K562 (cell line): Measurements from ENCODE around the gene SLAMF7. TPM values are rescaled to one million over a fixed set of nuclear protein-coding genes. Genes with fewer than 3 reads are reported as not detected.

Source experiments
- ATAC-seq: fragments of 200-7000 bp; cut with Tn5 transposase; 3 replicates; pipeline ENCODE4 v1.9.1; 2020; ENCODE audit warnings: moderate library complexity
- BruUV-seq: library from RNA; stranded (reverse); fragments of 400-500 nt; replicated peaks from 2 replicates; lab custom pipeline; 2021; lab: Mats Ljungman, UMichigan
- CTCF ChIA-PET: fragments of 300-600 bp; formaldehyde crosslinking; extraction: SDS; loops from one replicate; lab custom pipeline; 2021; ENCODE audit warnings: low intra/inter-chr PET ratio; lab: Yijun Ruan, JAX
- POLR2A ChIA-PET: fragments of 300-600, 350-650 bp; sonication (Branson Sonifier 250); formaldehyde crosslinking; extraction: SDS; loops from one replicate; lab custom pipeline; 2021; ENCODE audit warnings: antibody characterized with exemption, inconsistent platforms; lab: Yijun Ruan, JAX
- DNase-seq, 4 experiments: peaks; one replicate each; pipeline versions ENCODE4 v3.0.0 to v3.0.0-alpha.2; 2011 to 2018; ENCODE audit warnings: low spot score in 3 of 4, mixed read lengths in 3 of 4; ENCODE audit errors: extremely low read depth in 1 of 4
- FAIRE-seq: peaks from 2 replicates; lab custom pipeline; 2011; peaks lifted over from hg19 to GRCh38; lab: Jason Lieb, UNC
- H2AFZ ChIP-seq: 2 replicates; pipeline ENCODE4 v1.6.0; 2011; ENCODE audit warnings: low read depth, low read length, control low read depth, inconsistent platforms
- H3K27ac ChIP-seq: fragments of 200-600 bp; 3 replicates; pipeline ENCODE4 v1.8.0; 2011; ENCODE audit warnings: low read depth, mild to moderate bottlenecking, control low read depth, inconsistent platforms, low read length, moderate library complexity, mixed read lengths; ENCODE audit errors: extremely low read depth
- H3K27me3 ChIP-seq, 2 experiments: fragments of 300-600 bp in 1 of 2; 2 replicates in 1 of 2; 3 replicates in 1 of 2; pipeline versions ENCODE4 v1.6.0 to v1.8.0; 2011; ENCODE audit warnings: inconsistent platforms in 2 of 2, low read length in 2 of 2, mild to moderate bottlenecking in 1 of 2, mixed read lengths in 1 of 2, moderate library complexity in 1 of 2; ENCODE audit not compliant: control insufficient read depth in 2 of 2, insufficient read depth in 2 of 2
- H3K36me3 ChIP-seq: fragments of 300-600 bp; 3 replicates; pipeline ENCODE4 v1.8.0; 2011; ENCODE audit warnings: mild to moderate bottlenecking, low read length, inconsistent platforms; ENCODE audit not compliant: control insufficient read depth, insufficient read depth
- H3K4me1 ChIP-seq, 2 experiments: fragments of 200-600 bp in 1 of 2; replicated peaks in 1 of 2; 2 replicates in 1 of 2; 3 replicates in 1 of 2; pipeline versions ENCODE4 v1.5.1 to v1.8.0; 2011; ENCODE audit warnings: inconsistent platforms in 2 of 2, low read length in 2 of 2, mild to moderate bottlenecking in 1 of 2, mixed read lengths in 1 of 2, moderate library complexity in 1 of 2; ENCODE audit not compliant: control insufficient read depth in 2 of 2, insufficient read depth in 2 of 2
- H3K4me2 ChIP-seq: 2 replicates; pipeline ENCODE4 v1.6.1; 2011; ENCODE audit warnings: low read length, control low read depth, inconsistent platforms, mixed read lengths; ENCODE audit not compliant: insufficient read depth
- H3K4me3 ChIP-seq: fragments of 200-600 bp; sonication (generic), shearing (Covaris generic); 2 replicates; pipeline ENCODE4 v1.5.1; 2016; ENCODE audit warnings: control low read depth, inconsistent platforms
- H3K79me2 ChIP-seq: fragments of 200-600 bp; 3 replicates; pipeline ENCODE4 v1.8.0; 2011; ENCODE audit warnings: low read length, inconsistent platforms; ENCODE audit not compliant: control insufficient read depth, insufficient read depth
- H3K9ac ChIP-seq, 2 experiments: 2 replicates each; pipeline versions ENCODE4 v1.6.0 to v1.6.1; 2011; ENCODE audit warnings: low read depth in 2 of 2, low read length in 2 of 2, control low read depth in 1 of 2, inconsistent platforms in 1 of 2, mild to moderate bottlenecking in 1 of 2, mixed read lengths in 1 of 2; ENCODE audit not compliant: insufficient read depth in 1 of 2
- H3K9me1 ChIP-seq: one replicate; pipeline ENCODE4 v1.6.0; 2011; ENCODE audit warnings: inconsistent platforms, mild to moderate bottlenecking, low read length, moderate library complexity; ENCODE audit not compliant: control insufficient read depth, insufficient read depth
- H3K9me3 ChIP-seq: replicated peaks from 2 replicates; pipeline ENCODE4 v1.5.1; 2011; ENCODE audit warnings: low read depth, low read length, inconsistent platforms; ENCODE audit not compliant: control insufficient read depth, insufficient read depth
- H4K20me1 ChIP-seq: replicated peaks from 2 replicates; pipeline ENCODE4 v1.6.1; 2011; ENCODE audit warnings: low read length, inconsistent platforms, mixed read lengths; ENCODE audit not compliant: control insufficient read depth, insufficient read depth
- DEAF1 ChIP-seq: fragments of 450-650 bp; formaldehyde crosslinking; IDR thresholded peaks from 2 replicates; pipeline ENCODE4 v1.4.0; 2020; ENCODE audit warnings: mild to moderate bottlenecking, moderate library complexity
- LCOR ChIP-seq: sonication (generic); formaldehyde crosslinking; IDR thresholded peaks from 2 replicates; pipeline ENCODE4 v1.8.0; 2022; ENCODE audit warnings: mild to moderate bottlenecking, missing genetic modification reagents
- MTA3 ChIP-seq: fragments of 450-650 bp; formaldehyde crosslinking; IDR thresholded peaks from 2 replicates; pipeline ENCODE4 v1.6.1; 2017; ENCODE audit warnings: mild to moderate bottlenecking, borderline replicate concordance
- NFRKB ChIP-seq: fragments of 450-650 bp; IDR thresholded peaks from 2 replicates; pipeline ENCODE4 v1.6.1; 2016; ENCODE audit warnings: low read depth
- OTX1 ChIP-seq: fragments of 450-650 bp; formaldehyde crosslinking; IDR thresholded peaks from 2 replicates; pipeline ENCODE4 v1.4.0; 2022; ENCODE audit warnings: mild to moderate bottlenecking
- XRCC4 ChIP-seq: IDR thresholded peaks from one replicate; pipeline ENCODE4 v1.6.1; 2011; ENCODE audit not compliant: insufficient read depth, insufficient read length; ENCODE audit errors: extremely low read depth
- ZNF23 ChIP-seq: fragments of 250-450 bp; sonication (Bioruptor Pico); IDR thresholded peaks from 2 replicates; pipeline ENCODE4 v1.4.0; 2020; ENCODE audit warnings: mild to moderate bottlenecking
- ZNF57 ChIP-seq: fragments of 450-650 bp; formaldehyde crosslinking; IDR thresholded peaks from 2 replicates; pipeline ENCODE4 v1.4.0; 2020; ENCODE audit warnings: mild to moderate bottlenecking, moderate library complexity
- ZNF668 ChIP-seq: fragments of 250-450 bp; sonication (Bioruptor Pico); IDR thresholded peaks from 2 replicates; pipeline ENCODE4 v1.8.0; 2022; ENCODE audit warnings: mild to moderate bottlenecking, inconsistent platforms
- WGBS: fragments of 100-300 bp; shearing (Covaris generic); methylation state at CpG from one replicate; pipeline ENCODE4 v1.1.6; 2016; ENCODE audit warnings: low coverage, mixed read lengths; ENCODE audit not compliant: insufficient coverage; ENCODE audit errors: missing lambda C conversion rate; 5-methylcytosine and 5-hydroxymethylcytosine counted together
- in situ Hi-C: fragments of 300-500 bp; cut with MboI; formaldehyde crosslinking; loops from 4 replicates; pipeline ENCODE4 v1.15.0; 2018; ENCODE audit warnings: inconsistent platforms, mixed read lengths
- intact Hi-C: fragments of 100-400 bp; cut with micrococcal nuclease; formaldehyde crosslinking; loops from 2 replicates; pipeline ENCODE4 v1.14.2; 2022
- polyA plus RNA-seq, 8 experiments: library from polyadenylated mRNA; depleted of rRNA in 4 of 8; stranded (reverse) in 5 of 8; unstranded in 3 of 8; fragments of >200 nt; fragmentation: Nextera tagmentation in 2 of 8; fragmentation: Illumina TruSeq in 1 of 8; extraction: Ambion mirVana in 2 of 8; extraction: Trizol in 1 of 8; gene quantifications; 2 replicates each; pipeline versions ENCODE4 v1.2.1 to v1.2.3, GENCODE V29; 2011 to 2014; ENCODE audit warnings: inconsistent platforms in 1 of 8, missing spikeins in 1 of 8
- total RNA-seq, 7 experiments: library from RNA; depleted of rRNA in 6 of 7; stranded (reverse); fragments of >200 nt in 6 of 7; fragmentation: Illumina TruSeq in 2 of 7; extraction: Trizol in 2 of 7; gene quantifications; 2 replicates each; pipeline versions ENCODE4 v1.2.1 to v1.2.3, GENCODE V29; 2011 to 2021; ENCODE audit warnings: low replicate concordance in 1 of 7
- TF ChIP-seq, protein P1 (sequence below): fragments of 250-450 bp; sonication (Bioruptor Pico); IDR thresholded peaks from 2 replicates; pipeline ENCODE4 v1.5.0; 2021
- TF ChIP-seq, protein P2 (sequence below): fragments of 450-650 bp; IDR thresholded peaks from 2 replicates; pipeline ENCODE4 v1.6.1; 2016; ENCODE audit warnings: antibody characterized with exemption

Gene SLAMF7
- total and polyA plus RNA-seq, 9 of the 15 experiments (the other 6 are each of a cell fraction or from before 2014, with no cell fraction given), result 0.11 to 1.2 (median 0.22) TPM; not detected in 2

GRCh38 chr1:160710517-160711252 is 28.4 kb upstream of the SLAMF7 start:
- Histone ChIP-seq H3K9me3 (no peaks in the 10 kb centered on the region), H3K4me3 (no peak overlapping the region), H3K4me2 (no peak overlapping the region), H3K79me2 (no peaks in the 10 kb centered on the region), H3K36me3 (no peaks in the 10 kb centered on the region), H3K9me1 (no peaks in the 10 kb centered on the region), H3K4me1 (no peaks in the 10 kb centered on the region; a peak in 1 of 5 replicates), H2AFZ (no peak overlapping the region), H4K20me1 (no peaks in the 10 kb centered on the region), H3K27ac (no peak overlapping the region), H3K9ac (no peak overlapping the region), H3K27me3 (peaks cover 17 to 20% of the 10 kb centered on the region in 2 experiments; a peak in 4 of 5 replicates)
- ATAC-seq, result no peak
- CTCF ChIA-PET, result no interaction called here
- WGBS, result 3% methylated on average over 4 of the region's 4 CpGs
- in situ Hi-C loops, result no loop called here
- TF ChIP-seq LCOR (CRISPR knock-in tag) (no peak), NFRKB (no peak)
- DNase-seq, result no peak
- POLR2A ChIA-PET, result interaction anchor here (0.5 to 0.9 kb wide), 2 partner anchors 15 to 386 kb away, joined by 3 to 5 read pairs; no protein-coding TSS in a partner anchor
- intact Hi-C loops, result no loop called here
- no peak for FAIRE-seq
- BruUV-seq, result no TSS peak

DNA sequence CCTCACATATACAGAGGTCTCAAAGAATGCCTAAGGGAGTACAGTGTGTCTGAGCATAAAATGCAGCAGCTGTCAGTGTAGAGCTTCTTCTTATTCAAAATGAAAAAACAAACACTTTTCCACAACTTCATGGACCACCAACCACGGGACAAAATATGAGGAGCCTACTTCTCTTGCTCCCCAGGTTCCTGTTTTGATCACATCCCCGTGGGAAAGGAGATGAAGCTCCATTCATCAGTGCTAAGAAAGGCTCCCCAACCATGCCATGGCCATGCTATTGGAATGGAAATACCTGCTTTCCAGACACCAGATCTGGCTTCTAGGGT is 27.8 kb upstream of the SLAMF7 start:
- H3K9ac ChIP-seq, result no peak overlapping the region
- TF ChIP-seq MTA3 (no peak), DEAF1 (CRISPR knock-in tag) (no peak), ZNF23 (no peak), ZNF57 (no peak), ZNF668 (CRISPR knock-in tag) (no peak), XRCC4 (no peak), OTX1 (CRISPR knock-in tag) (no peak)
- TF ChIP-seq, protein P1, sequence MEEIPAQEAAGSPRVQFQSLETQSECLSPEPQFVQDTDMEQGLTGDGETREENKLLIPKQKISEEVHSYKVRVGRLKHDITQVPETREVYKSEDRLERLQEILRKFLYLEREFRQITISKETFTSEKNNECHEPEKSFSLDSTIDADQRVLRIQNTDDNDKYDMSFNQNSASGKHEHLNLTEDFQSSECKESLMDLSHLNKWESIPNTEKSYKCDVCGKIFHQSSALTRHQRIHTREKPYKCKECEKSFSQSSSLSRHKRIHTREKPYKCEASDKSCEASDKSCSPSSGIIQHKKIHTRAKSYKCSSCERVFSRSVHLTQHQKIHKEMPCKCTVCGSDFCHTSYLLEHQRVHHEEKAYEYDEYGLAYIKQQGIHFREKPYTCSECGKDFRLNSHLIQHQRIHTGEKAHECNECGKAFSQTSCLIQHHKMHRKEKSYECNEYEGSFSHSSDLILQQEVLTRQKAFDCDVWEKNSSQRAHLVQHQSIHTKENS, result no peak
- TF ChIP-seq, protein P2, sequence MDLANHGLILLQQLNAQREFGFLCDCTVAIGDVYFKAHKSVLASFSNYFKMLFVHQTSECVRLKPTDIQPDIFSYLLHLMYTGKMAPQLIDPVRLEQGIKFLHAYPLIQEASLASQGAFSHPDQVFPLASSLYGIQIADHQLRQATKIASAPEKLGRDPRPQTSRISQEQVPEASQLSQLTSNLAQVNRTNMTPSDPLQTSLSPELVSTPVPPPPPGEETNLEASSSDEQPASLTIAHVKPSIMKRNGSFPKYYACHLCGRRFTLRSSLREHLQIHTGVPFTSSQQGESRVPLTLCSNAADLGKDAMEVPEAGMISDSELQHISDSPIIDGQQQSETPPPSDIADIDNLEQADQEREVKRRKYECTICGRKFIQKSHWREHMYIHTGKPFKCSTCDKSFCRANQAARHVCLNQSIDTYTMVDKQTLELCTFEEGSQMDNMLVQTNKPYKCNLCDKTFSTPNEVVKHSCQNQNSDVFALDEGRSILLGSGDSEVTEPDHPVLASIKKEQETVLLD, result no peak

More for the DNA sequence above, 27.8 kb upstream of the SLAMF7 start:
- ATAC-seq (no peak), DNase-seq (no peak), FAIRE-seq (no peak)
- no peak overlapping the region for H3K27ac ChIP-seq
- no peak overlapping the region for H3K4me3 ChIP-seq
- H3K9me3 ChIP-seq, result no peaks in the 10 kb centered on the region
- no peaks in the 10 kb centered on the region for H3K79me2 ChIP-seq
- in situ Hi-C loops, result no loop called here
- POLR2A ChIA-PET, result interaction anchor here (0.9 kb wide), 1 partner anchor 15 kb away, joined by 5 read pairs; no protein-coding TSS in a partner anchor
- no peak overlapping the region for H2AFZ ChIP-seq
- peaks cover 17 to 24% of the 10 kb centered on the region in 2 experiments; a peak in 4 of 5 replicates for H3K27me3 ChIP-seq
- no peaks in the 10 kb centered on the region for H3K36me3 ChIP-seq
- CTCF ChIA-PET, result no interaction called here
- no peaks in the 10 kb centered on the region; a peak in 1 of 5 replicates for H3K4me1 ChIP-seq
- no peak overlapping the region for H3K4me2 ChIP-seq
- BruUV-seq, result no TSS peak
- H3K9me1 ChIP-seq, result no peaks in the 10 kb centered on the region
- WGBS, result 0% methylated on average over 2 of the region's 2 CpGs
- H4K20me1 ChIP-seq, result no peaks in the 10 kb centered on the region
- intact Hi-C loops, result no loop called here
